ENCODE data around the gene RPL7L1.
"Not testable (repeated sequence)": the region's sequence is repeated elsewhere in the genome, so short reads cannot be mapped to it uniquely, and the experiment has no call there.

The RPL7L1 gene

GRCh38 chr6:42879372-42880239 lies at the start of gene RPL7L1:
RPL7L1 (plus strand) TSS chr6:42879616; CDS start chr6:42879911, 295 bp downstream.
- peak; percentile 68 for DNase-seq (ENCODE audit: low read depth)

- no peak for DNase-seq (ENCODE audit: low read depth)
These were observed 48.2 kb upstream of the RPL7L1 start for GRCh38 chr6:42831237-42831636.

- no peak for DNase-seq (ENCODE audit: low read depth)
These were observed 45.4 kb upstream of the RPL7L1 start for GRCh38 chr6:42834056-42834455.

GRCh38 chr6:42841844-42842584 lies 37.4 kb upstream of the RPL7L1 start:
- DNase-seq (ENCODE audit: low read depth): no peak

GRCh38 chr6:42845327-42845694 lies 34.1 kb upstream of the RPL7L1 start:
- DNase-seq (ENCODE audit: low read depth): no peak

- DNase-seq (ENCODE audit: low read depth): no peak
These were observed 32.9 kb upstream of the RPL7L1 start for GRCh38 chr6:42846505-42846904.

- DNase-seq (ENCODE audit: low read depth): no peak
These were observed 30.7 kb upstream of the RPL7L1 start for GRCh38 chr6:42848700-42849099.

- DNase-seq (ENCODE audit: low read depth): no peak
These were observed 27.8 kb upstream of the RPL7L1 start for GRCh38 chr6:42851599-42851998.

- no peak for DNase-seq (ENCODE audit: low read depth)
These were observed 19.4 kb upstream of the RPL7L1 start for GRCh38 chr6:42860036-42860435.

- no peak for DNase-seq (ENCODE audit: low read depth)
These were observed 18.9 kb upstream of the RPL7L1 start for GRCh38 chr6:42860481-42860880.

GRCh38 chr6:42864602-42865001 lies 14.8 kb upstream of the RPL7L1 start:
- no peak for DNase-seq (ENCODE audit: low read depth)

- no peak for DNase-seq (ENCODE audit: low read depth)
These were observed 9.1 kb upstream of the RPL7L1 start for GRCh38 chr6:42870145-42870936.

- no peak for DNase-seq (ENCODE audit: low read depth)
These were observed 7.7 kb upstream of the RPL7L1 start for GRCh38 chr6:42871711-42872110.

GRCh38 chr6:42873313-42873712 lies 6.1 kb upstream of the RPL7L1 start:
- DNase-seq (ENCODE audit: low read depth): no peak

- DNase-seq (ENCODE audit: low read depth): no peak
These were observed 1.7 kb upstream of the RPL7L1 start for GRCh38 chr6:42877695-42878094.

GRCh38 chr6:42880240-42880817 lies 913 bp downstream of the RPL7L1 start:
- DNase-seq (ENCODE audit: low read depth): not testable (repeated sequence)

- not testable (repeated sequence) for DNase-seq (ENCODE audit: low read depth)
These were observed 1.5 kb downstream of the RPL7L1 start for GRCh38 chr6:42880871-42881270.

GRCh38 chr6:42885702-42886101 lies 6.3 kb downstream of the RPL7L1 start:
- no peak for DNase-seq (ENCODE audit: low read depth)

GRCh38 chr6:42888201-42888600 lies 8.8 kb downstream of the RPL7L1 start:
- not testable (repeated sequence) for DNase-seq (ENCODE audit: low read depth)

- DNase-seq (ENCODE audit: low read depth): no peak
These were observed 10.4 kb downstream of the RPL7L1 start for GRCh38 chr6:42889815-42890214.

- DNase-seq (ENCODE audit: low read depth): peak; percentile 87
These were observed 11.1 kb downstream of the RPL7L1 start for GRCh38 chr6:42890311-42891198.
